Regular cardiac myocyte (primary cell): ENCODE data around the gene HEXB. TPM values are rescaled to one million over a fixed set of nuclear protein-coding genes. Genes with fewer than 3 reads are reported as not detected.

Experiments used
- total RNA-seq: library from RNA; depleted of rRNA; stranded (reverse); fragments of >200 nt; gene quantifications from 2 replicates; pipeline ENCODE4 v1.2.3, GENCODE V29; 2014

HEXB gene
- 109 and 280 TPM in 2 replicates for total RNA-seq

GRCh38 chr5:74684900-74685851, at the start of gene HEXB:
Gene HEXB, plus strand, starts transcription at chr5:74685233. Its CDS starts 28 bp downstream, at chr5:74685261.

GRCh38 chr5:74640450-74640953, 44.5 kb upstream of the HEXB start, which contains the start of gene ENC1:
Gene ENC1, minus strand, starts transcription at chr5:74640728. Its CDS starts 4,243 bp downstream, at chr5:74636485.

GRCh38 chr5:74766849-74767578, 82.0 kb downstream of the HEXB start, which contains the start of the genes GFM2 and NSA2:
Gene GFM2, minus strand, starts transcription at chr5:74767117. Its CDS starts 3,375 bp downstream, at chr5:74763742.
Gene NSA2, plus strand, starts transcription at chr5:74767249. Its CDS starts 112 bp downstream, at chr5:74767361.

Other genes with a start within 250 kb of the HEXB start
- gene ENC1, start 44.5 kb upstream of the HEXB start, total RNA-seq: 146 and 219 TPM in 2 replicates
- gene GFM2, start 81.9 kb downstream of the HEXB start, total RNA-seq: 51.6 and 60.0 TPM in 2 replicates
- 106 and 126 TPM in 2 replicates for gene NSA2, start 82.0 kb downstream of the HEXB start, total RNA-seq
- gene FAM169A, start 181.2 kb downstream of the HEXB start, total RNA-seq: 0.19 and 0.28 TPM in 2 replicates